Activated CD4-positive, alpha-beta memory T cell treated with anti-CD3 and anti-CD28 coated beads, Interleukin-2, amount 10 ng/mL, durations not matched to agents 7 days and 5 days (primary cell): ENCODE data around the gene MT1H. TPM values are rescaled to one million over a fixed set of nuclear protein-coding genes. Genes with fewer than 3 reads are reported as not detected.

Experiments
- total RNA-seq, 2 experiments: library from RNA; stranded (reverse); gene quantifications; one replicate each; pipeline ENCODE4 v1.2.3, GENCODE V29; 2021

Gene MT1H
- total RNA-seq, 2 experiments from 2014 or later, result not detected

Other genes starting within 250 kb of the MT1H start
- gene AMFR, start 244.3 kb upstream of the MT1H start, total RNA-seq, result 10 to 100 TPM; 48.8 to 51.0 TPM
- 100 to 1,000 TPM; 239 to 241 TPM for gene NUDT21, start 218.5 kb upstream of the MT1H start, total RNA-seq
- 10 to 100 TPM; 36.5 to 39.5 TPM for gene OGFOD1, start 218.3 kb upstream of the MT1H start, total RNA-seq
- 10 to 100 TPM; 15.6 to 18.4 TPM for gene BBS2, start 149.8 kb upstream of the MT1H start, total RNA-seq
- not detected for gene MT4, start 104.7 kb upstream of the MT1H start, total RNA-seq
- 1 to 10 TPM; 1.8 to 2.5 TPM for gene MT3, start 80.3 kb upstream of the MT1H start, total RNA-seq
- 10 to 100 TPM; 47.9 to 51.4 TPM for gene MT2A, start 61.2 kb upstream of the MT1H start, total RNA-seq
- 10 to 100 TPM; 10.4 to 12.3 TPM for gene MT1E, start 44.0 kb upstream of the MT1H start, total RNA-seq
- not detected for gene MT1M, start 37.2 kb upstream of the MT1H start, total RNA-seq
- gene MT1A, start 31.1 kb upstream of the MT1H start, total RNA-seq, result not detected
- not detected for gene MT1B, start 17.9 kb upstream of the MT1H start, total RNA-seq
- gene MT1F, start 11.9 kb upstream of the MT1H start, total RNA-seq, result 10 to 100 TPM; 15.8 to 16.4 TPM
- gene MT1G, start 1.7 kb upstream of the MT1H start, total RNA-seq, result 1 to 10 TPM; 2.2 to 2.9 TPM
- gene MT1X, start 12.7 kb downstream of the MT1H start, total RNA-seq, result 10 to 100 TPM; 28.4 to 33.1 TPM
- gene NUP93, start 60.3 kb downstream of the MT1H start, total RNA-seq, result 10 to 100 TPM; 66.4 to 70.1 TPM
- gene SLC12A3, start 195.4 kb downstream of the MT1H start, total RNA-seq, result not detected